Measurements from ENCODE around the gene DBNL. TPM values are rescaled to one million over a fixed set of nuclear protein-coding genes. Genes with fewer than 3 reads are reported as not detected.

Gene DBNL
- total and polyA plus RNA-seq, 2 experiments from 2014 or later = 145 to 175 TPM

GRCh38 chr7:44098092-44099068 lies 53.9 kb downstream of the DBNL start:
- Histone ChIP-seq H3K9me2 (ENCODE audit: insufficient read depth) (no peaks in the 10 kb centered on the region), H3K27me3 (replicated peaks; ENCODE audit: insufficient read depth) (no peaks in the 10 kb centered on the region), H3K27ac (no peak overlapping the region), H3K4me2 (ENCODE audit: unreplicated experiment) (no peak overlapping the region), H3K9me3 (ENCODE audit: low read depth) (no peaks in the 10 kb centered on the region), H4K20me1 (ENCODE audit: insufficient read depth) (no peaks in the 10 kb centered on the region), H3K9ac (no peak overlapping the region), H2AFZ (no peak overlapping the region), H3F3A (ENCODE audit: insufficient read depth) (peaks cover 29% of the 10 kb centered on the region), H3K79me2 (ENCODE audit: insufficient read depth) (no peaks in the 10 kb centered on the region), H3K4me1 (ENCODE audit: insufficient read depth) (peaks cover 15% of the 10 kb centered on the region), H3K4me3 (no peak overlapping the region), H3K36me3 (ENCODE audit: low read depth) (no peaks in the 10 kb centered on the region)
- TF ChIP-seq EZH2 (IDR thresholded peaks at IDR 0.05; ENCODE audit: insufficient read depth, poor library complexity, severe bottlenecking) (no peak), EZH2phosphoT487 (IDR thresholded peaks at IDR 0.05; ENCODE audit: insufficient read depth, low read depth) (no peak)
- in situ Hi-C loops (cut with MboI) = no loop called here
- DNase-seq = no peak
- WGBS, 2 experiments (ENCODE audit: low coverage in 1 of 2, low lambda C conversion rate in 2 of 2, missing lambda C conversion rate in 2 of 2) = 91 to 96% methylated on average over 6 of the region's 6 CpGs

DNA sequence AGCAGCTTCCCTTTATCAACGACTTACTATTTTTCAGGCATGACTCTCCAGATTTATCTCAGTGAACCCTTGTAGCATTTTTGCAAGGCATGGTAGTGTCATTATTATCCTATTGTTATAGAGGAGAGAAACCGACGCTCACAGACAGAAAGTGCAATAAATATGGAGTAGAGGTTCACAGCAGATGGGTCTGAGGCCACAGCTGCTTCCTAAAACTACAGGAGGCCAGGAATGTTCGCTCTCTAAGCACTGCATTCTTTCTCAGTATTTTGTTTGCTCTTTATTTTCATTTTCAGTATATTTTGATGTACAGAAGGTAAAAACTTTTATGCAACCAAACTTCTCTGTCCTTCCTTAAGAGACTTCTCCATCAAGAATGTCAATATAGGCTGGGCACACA lies 55.2 kb downstream of the DBNL start:
- Histone ChIP-seq H3K79me2 (ENCODE audit: insufficient read depth) (no peaks in the 10 kb centered on the region), H3K27me3 (replicated peaks; ENCODE audit: insufficient read depth) (no peaks in the 10 kb centered on the region), H3K9me3 (ENCODE audit: low read depth) (no peaks in the 10 kb centered on the region), H3K27ac (peak overlapping the region; percentile 86), H3K4me3 (no peak overlapping the region), H3K4me1 (ENCODE audit: insufficient read depth) (peaks cover 15% of the 10 kb centered on the region), H3K4me2 (ENCODE audit: unreplicated experiment) (no peak overlapping the region), H4K20me1 (ENCODE audit: insufficient read depth) (no peaks in the 10 kb centered on the region), H3F3A (ENCODE audit: insufficient read depth) (peaks cover 32% of the 10 kb centered on the region), H3K36me3 (ENCODE audit: low read depth) (no peaks in the 10 kb centered on the region), H3K9me2 (ENCODE audit: insufficient read depth) (no peaks in the 10 kb centered on the region), H2AFZ (peak overlapping the region; percentile 95), H3K9ac (no peak overlapping the region)
- in situ Hi-C loops (cut with MboI) = no loop called here
- WGBS, 2 experiments (ENCODE audit: low coverage in 1 of 2, low lambda C conversion rate in 2 of 2, missing lambda C conversion rate in 2 of 2) = 56 to 64% methylated on average over 4 of the region's 4 CpGs
- no peak for DNase-seq
- TF ChIP-seq EZH2 (IDR thresholded peaks at IDR 0.05; ENCODE audit: insufficient read depth, poor library complexity, severe bottlenecking) = no peak
- TF ChIP-seq EZH2phosphoT487 (IDR thresholded peaks at IDR 0.05; ENCODE audit: insufficient read depth, low read depth) = no peak

GRCh38 chr7:44100458-44101302 lies 56.2 kb downstream of the DBNL start:
- TF ChIP-seq EZH2 (IDR thresholded peaks at IDR 0.05; ENCODE audit: insufficient read depth, poor library complexity, severe bottlenecking) (no peak), EZH2phosphoT487 (IDR thresholded peaks at IDR 0.05; ENCODE audit: insufficient read depth, low read depth) (no peak)
- H3K9me2 ChIP-seq (ENCODE audit: insufficient read depth) = no peaks in the 10 kb centered on the region
- H2AFZ ChIP-seq = peak overlapping the region; percentile 95
- H3K4me2 ChIP-seq (ENCODE audit: unreplicated experiment) = no peak overlapping the region
- peak overlapping the region; percentile 47 for H3K9ac ChIP-seq
- no peaks in the 10 kb centered on the region for H3K9me3 ChIP-seq (ENCODE audit: low read depth)
- no peaks in the 10 kb centered on the region for H3K27me3 ChIP-seq (replicated peaks; ENCODE audit: insufficient read depth)
- peak overlapping the region; percentile 86 for H3K27ac ChIP-seq
- no peaks in the 10 kb centered on the region for H3K36me3 ChIP-seq (ENCODE audit: low read depth)
- peaks cover 32% of the 10 kb centered on the region for H3F3A ChIP-seq (ENCODE audit: insufficient read depth)
- no peaks in the 10 kb centered on the region for H4K20me1 ChIP-seq (ENCODE audit: insufficient read depth)
- peaks cover 3% of the 10 kb centered on the region for H3K79me2 ChIP-seq (ENCODE audit: insufficient read depth)
- 41 to 55% methylated on average over 7 to 10 of the region's 10 CpGs for whole genome bisulfite sequencing, 2 experiments (ENCODE audit: low coverage in 1 of 2, low lambda C conversion rate in 2 of 2, missing lambda C conversion rate in 2 of 2)
- H3K4me1 ChIP-seq (ENCODE audit: insufficient read depth) = peaks cover 23% of the 10 kb centered on the region
- no peak overlapping the region for H3K4me3 ChIP-seq
- DNase-seq = peak; percentile 68
- in situ Hi-C loops (cut with MboI) = no loop called here

DNA sequence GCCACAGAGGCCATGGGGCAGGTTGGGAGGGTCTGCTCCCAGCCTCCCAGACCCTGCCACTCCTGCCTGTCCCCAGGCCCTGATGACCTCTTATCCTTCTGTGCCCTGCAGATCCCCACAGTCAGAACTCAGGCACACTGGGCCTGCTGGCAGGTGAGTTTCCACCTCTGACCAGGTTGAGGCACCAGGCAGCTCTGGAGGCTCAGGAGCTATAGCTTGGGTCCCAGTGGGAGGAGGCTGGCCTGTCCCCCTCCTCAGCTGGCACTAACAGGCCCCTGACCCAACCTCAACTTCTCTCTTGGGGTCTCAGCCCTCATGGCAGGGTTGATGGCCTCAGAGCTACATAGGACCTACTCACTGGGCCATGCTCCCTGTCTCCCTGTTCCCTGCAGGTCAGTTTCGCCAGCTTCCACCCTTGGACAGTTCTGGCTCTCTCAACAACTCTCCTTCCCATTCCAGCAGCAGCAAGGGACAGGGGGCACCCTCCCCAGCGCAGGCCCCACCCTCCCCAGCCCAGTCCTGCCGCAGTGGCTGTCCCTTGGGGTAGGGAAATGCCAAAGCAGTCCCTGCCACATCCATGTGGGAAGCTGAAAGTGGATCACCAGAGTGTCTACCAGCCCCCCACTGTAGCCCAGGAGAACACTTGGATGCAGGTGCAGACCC lies 56.9 kb downstream of the DBNL start:
- in situ Hi-C loops (cut with MboI) = no loop called here
- H3K4me3 ChIP-seq = no peak overlapping the region
- peak overlapping the region; percentile 61 for H3K9ac ChIP-seq
- H3K4me1 ChIP-seq (ENCODE audit: insufficient read depth) = peaks cover 30% of the 10 kb centered on the region
- no peak overlapping the region for H2AFZ ChIP-seq
- no peak overlapping the region for H3K4me2 ChIP-seq (ENCODE audit: unreplicated experiment)
- H3K9me2 ChIP-seq (ENCODE audit: insufficient read depth) = no peaks in the 10 kb centered on the region
- no peaks in the 10 kb centered on the region for H3K27me3 ChIP-seq (replicated peaks; ENCODE audit: insufficient read depth)
- DNase-seq = no peak
- 67 to 77% methylated on average over 3 of the region's 3 CpGs for WGBS, 2 experiments (ENCODE audit: low coverage in 1 of 2, low lambda C conversion rate in 2 of 2, missing lambda C conversion rate in 2 of 2)
- peaks cover 32% of the 10 kb centered on the region for H3F3A ChIP-seq (ENCODE audit: insufficient read depth)
- no peaks in the 10 kb centered on the region for H3K9me3 ChIP-seq (ENCODE audit: low read depth)
- no peaks in the 10 kb centered on the region for H3K36me3 ChIP-seq (ENCODE audit: low read depth)
- no peaks in the 10 kb centered on the region for H4K20me1 ChIP-seq (ENCODE audit: insufficient read depth)
- H3K79me2 ChIP-seq (ENCODE audit: insufficient read depth) = peaks cover 11% of the 10 kb centered on the region
- peak overlapping the region; percentile 86 for H3K27ac ChIP-seq
- TF ChIP-seq EZH2 (IDR thresholded peaks at IDR 0.05; ENCODE audit: insufficient read depth, poor library complexity, severe bottlenecking) = no peak
- TF ChIP-seq EZH2phosphoT487 (IDR thresholded peaks at IDR 0.05; ENCODE audit: insufficient read depth, low read depth) = no peak
